H1 (cell line): Measurements from ENCODE around the gene NAGS. TPM values are rescaled to one million over a fixed set of nuclear protein-coding genes. Genes with fewer than 3 reads are reported as not detected.

Experiments
- CBX5 ChIP-seq: fragments of 300-800, 300-1000 bp; sonication (generic); IDR thresholded peaks from 2 replicates; pipeline ENCODE4 v1.7.1; 2016; ENCODE audit warnings: antibody characterized with exemption, low read length, low read depth
- polyA plus RNA-seq, 7 experiments: library from polyadenylated mRNA; depleted of rRNA in 3 of 7; stranded (reverse) in 5 of 7; unstranded in 2 of 7; fragments of >200 nt in 5 of 7; fragments of 200-250 nt in 2 of 7; gene quantifications; 1 replicate in 5 of 7; 2 replicates in 1 of 7; 4 replicates in 1 of 7; pipeline versions ENCODE4 v1.2.1 to v1.2.3, GENCODE V29; 2011 to 2013; ENCODE audit warnings: missing spikeins in 2 of 7, mixed read lengths in 2 of 7
- total RNA-seq: library from RNA; stranded (reverse); fragmentation: NEBNext Ultra II Directional; extraction: Animal tissue kit (Norgen Biotek cat#: 25700); gene quantifications from 2 replicates; pipeline ENCODE4 v1.2.1, GENCODE V29; 2021

Gene NAGS
- total and polyA plus RNA-seq, 2 of the 8 experiments (the other 6 are each of a cell fraction or from before 2014, with no cell fraction given), result 4.0 to 5.1 TPM

GRCh38 chr17:43962479-43962878 lies 41.9 kb upstream of the NAGS start (continued):
- TF ChIP-seq CBX5, result no peak
